ENCODE data around the gene SYNRG. TPM values are rescaled to one million over a fixed set of nuclear protein-coding genes. Genes with fewer than 3 reads are reported as not detected.
"Not testable (repeated sequence)": the region's sequence is repeated elsewhere in the genome, so short reads cannot be mapped to it uniquely, and the experiment has no call there.

Gene SYNRG
- total RNA-seq, 1 donor: 46.7 TPM

DNA sequence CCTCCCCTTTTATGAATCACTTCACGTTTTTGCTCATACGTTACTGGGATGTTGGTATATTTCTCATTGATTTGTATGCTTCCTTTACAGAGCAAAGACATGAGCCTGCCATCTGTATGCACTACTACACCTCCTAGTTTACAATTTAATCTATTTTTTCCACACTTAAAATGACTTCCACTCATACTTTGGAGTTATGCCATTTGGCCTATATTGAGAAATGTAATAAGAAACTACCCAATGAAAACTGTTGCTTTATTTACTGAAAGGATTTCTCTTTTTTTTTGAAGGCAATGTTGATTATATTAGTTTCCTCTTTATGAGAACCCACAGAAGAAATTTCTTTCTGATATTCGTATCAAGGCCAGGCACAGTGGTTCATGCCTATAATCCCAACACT is 76.5 kb downstream of the SYNRG start:
- H3K27me3 ChIP-seq (ENCODE audit: insufficient read depth, low read length): no peaks in the 10 kb centered on the region
- no peaks in the 10 kb centered on the region for H3K4me1 ChIP-seq (ENCODE audit: insufficient read depth, low read length)
- no peak overlapping the region for H3K4me3 ChIP-seq (ENCODE audit: low read length)
- no peaks in the 10 kb centered on the region for H3K9me3 ChIP-seq (ENCODE audit: low read depth, low read length)

DNA sequence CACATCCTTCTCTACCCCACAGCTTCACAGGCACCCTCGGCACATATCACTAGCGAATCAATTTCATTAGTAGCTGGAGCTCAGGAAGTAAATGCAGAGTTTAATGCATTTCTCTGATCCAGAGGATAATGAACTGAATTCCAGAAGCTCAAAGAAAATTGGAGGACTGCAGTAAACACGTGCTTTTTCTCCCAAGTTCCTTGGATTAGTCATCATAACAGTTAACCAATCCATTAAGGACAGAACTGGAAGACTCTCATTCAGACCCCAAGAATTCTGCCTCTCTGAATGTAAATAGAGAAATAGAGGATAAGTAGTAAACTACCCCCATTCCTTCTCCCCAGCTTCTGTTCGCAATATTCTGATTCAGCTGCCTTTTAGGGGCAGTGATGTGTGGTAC is 78.8 kb downstream of the SYNRG start:
- Histone ChIP-seq H3K27me3 (ENCODE audit: insufficient read depth, low read length) (no peaks in the 10 kb centered on the region), H3K9me3 (ENCODE audit: low read depth, low read length) (no peaks in the 10 kb centered on the region), H3K4me3 (ENCODE audit: low read length) (no peak overlapping the region), H3K4me1 (ENCODE audit: insufficient read depth, low read length) (no peaks in the 10 kb centered on the region)

DNA sequence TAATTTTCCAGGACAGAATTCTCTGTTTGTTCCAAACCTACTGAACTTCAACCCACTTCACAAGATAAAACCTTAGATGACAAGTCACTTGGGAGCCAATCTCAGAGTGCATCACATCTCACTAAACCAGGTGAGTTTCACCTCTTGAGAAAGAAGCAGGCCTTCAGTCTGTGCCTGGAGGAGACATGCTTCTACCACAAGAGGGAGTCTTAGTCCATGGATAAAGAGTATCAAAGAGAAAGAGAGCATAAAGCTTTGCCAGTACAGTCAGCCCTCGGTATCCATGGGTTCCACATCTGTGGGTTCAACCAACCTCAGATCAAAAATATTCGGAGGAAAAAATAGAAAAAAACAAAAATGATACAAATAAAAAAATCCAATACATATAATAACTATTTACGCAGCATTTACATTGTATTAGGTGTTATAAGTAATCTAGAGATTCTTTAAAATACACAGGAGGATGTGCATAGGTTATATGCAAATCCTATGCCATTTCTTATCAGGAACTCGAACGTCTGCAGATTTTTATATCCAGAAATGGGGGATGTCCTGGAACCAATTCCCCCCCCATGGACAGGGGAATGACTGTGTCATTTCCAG is 81.9 kb downstream of the SYNRG start:
- Histone ChIP-seq H3K9me3 (ENCODE audit: low read depth, low read length) (no peaks in the 10 kb centered on the region), H3K4me3 (ENCODE audit: low read length) (no peak overlapping the region), H3K27me3 (ENCODE audit: insufficient read depth, low read length) (no peaks in the 10 kb centered on the region), H3K4me1 (ENCODE audit: insufficient read depth, low read length) (no peaks in the 10 kb centered on the region)

DNA sequence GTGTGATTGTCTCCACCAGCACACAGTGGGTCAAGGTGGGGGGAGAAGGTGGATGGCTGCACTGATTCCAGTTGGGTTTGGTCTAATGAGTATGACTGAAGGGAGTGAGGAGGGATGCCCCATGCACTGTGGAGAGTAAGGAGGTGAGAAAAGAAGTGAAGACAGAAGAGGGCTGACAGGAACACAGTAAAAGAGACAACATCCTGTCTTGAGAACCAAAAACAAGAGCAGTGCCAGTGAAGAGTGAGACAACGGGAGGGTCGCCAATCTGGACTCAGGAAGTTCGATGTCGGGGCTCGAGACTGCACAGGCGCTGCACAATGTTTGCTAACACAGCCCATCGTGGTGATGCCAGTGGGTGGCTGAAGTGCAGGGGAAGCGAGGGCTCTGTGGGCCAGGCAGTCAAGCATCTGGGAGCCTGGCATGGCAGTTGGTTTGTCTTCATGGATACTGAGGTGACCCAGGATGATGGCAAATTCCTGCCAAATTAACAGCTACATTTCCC is 85.5 kb downstream of the SYNRG start:
- no peaks in the 10 kb centered on the region for H3K4me1 ChIP-seq (ENCODE audit: insufficient read depth, low read length)
- no peaks in the 10 kb centered on the region for H3K27me3 ChIP-seq (ENCODE audit: insufficient read depth, low read length)
- no peak overlapping the region for H3K4me3 ChIP-seq (ENCODE audit: low read length)
- no peaks in the 10 kb centered on the region for H3K9me3 ChIP-seq (ENCODE audit: low read depth, low read length)

DNA sequence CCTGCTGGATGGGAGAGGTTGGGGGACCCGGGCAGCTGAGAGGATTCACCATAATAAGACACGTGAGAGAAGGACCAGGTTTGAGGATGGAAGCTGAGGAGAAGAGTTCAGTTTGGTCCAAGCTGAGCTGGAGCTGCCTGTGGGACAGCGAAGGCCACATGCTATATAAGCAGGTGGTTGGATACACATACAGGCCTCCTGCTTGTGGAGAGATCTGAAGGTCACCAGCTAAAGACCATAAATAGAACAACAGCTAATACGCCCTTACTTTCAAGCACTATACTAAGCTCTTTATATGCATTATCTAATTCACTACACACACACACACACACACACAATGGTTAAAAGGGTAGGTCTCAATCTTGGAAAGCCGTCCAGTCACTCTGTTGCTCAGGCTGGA is 87.4 kb downstream of the SYNRG start:
- Histone ChIP-seq H3K9me3 (ENCODE audit: low read depth, low read length) (no peaks in the 10 kb centered on the region), H3K27me3 (ENCODE audit: insufficient read depth, low read length) (no peaks in the 10 kb centered on the region), H3K4me1 (ENCODE audit: insufficient read depth, low read length) (no peaks in the 10 kb centered on the region), H3K4me3 (ENCODE audit: low read length) (no peak overlapping the region)

DNA sequence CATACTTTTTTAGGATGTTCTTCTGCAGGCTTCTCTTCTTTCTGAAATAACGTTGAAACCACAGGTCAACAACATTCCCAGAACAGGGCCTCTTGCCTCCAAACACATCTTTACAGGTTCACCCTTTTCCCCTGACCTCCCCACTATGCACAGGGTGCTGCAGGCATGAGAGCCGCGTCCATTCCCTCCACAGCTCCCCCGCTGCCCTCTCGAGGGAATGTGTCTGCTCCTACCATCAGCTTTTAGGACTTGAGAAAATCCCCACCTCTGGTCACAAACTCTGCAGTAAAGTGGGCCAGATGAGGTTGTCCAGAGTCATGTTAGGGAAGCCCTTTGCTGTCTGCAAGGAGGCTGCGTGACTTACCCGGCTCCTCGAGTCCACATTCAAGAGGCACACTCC is 89.0 kb downstream of the SYNRG start:
- Histone ChIP-seq H3K4me3 (ENCODE audit: low read length) (no peak overlapping the region), H3K27me3 (ENCODE audit: insufficient read depth, low read length) (no peaks in the 10 kb centered on the region), H3K9me3 (ENCODE audit: low read depth, low read length) (no peaks in the 10 kb centered on the region), H3K4me1 (ENCODE audit: insufficient read depth, low read length) (no peaks in the 10 kb centered on the region)

DNA sequence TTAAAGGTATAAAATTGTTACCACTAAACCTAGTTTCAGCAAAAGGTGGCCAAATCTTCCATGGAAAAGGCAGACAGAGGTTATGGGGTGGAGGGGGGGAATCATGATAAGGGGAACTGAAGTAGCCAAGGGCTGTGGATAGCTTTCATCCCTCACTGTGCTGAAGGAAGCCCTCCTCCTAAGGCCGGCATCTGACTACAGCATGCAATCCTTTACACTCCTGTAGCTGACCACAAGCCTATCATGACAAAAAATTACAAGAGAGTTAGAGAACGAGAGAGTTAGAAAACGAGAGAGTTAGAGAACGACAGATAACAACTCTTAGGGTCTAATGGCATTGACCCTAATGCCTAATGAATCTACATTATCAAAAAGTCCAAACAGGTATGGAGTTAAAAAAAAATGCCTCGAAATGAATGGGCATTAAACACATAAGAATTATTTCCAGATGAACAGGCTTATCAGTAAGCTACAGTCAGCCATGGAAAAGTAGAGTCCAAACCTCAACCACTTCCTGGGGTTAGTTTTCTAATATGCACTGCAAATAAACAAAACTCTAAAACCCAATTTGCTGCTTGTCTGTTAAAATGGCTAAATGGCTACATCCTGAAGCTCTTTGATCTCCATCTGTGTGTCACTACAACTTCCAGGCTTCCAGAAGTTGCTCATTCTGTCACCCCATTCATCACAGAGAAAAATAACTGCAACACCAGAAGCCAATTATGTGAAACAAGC is 89.8 kb downstream of the SYNRG start:
- H3K4me1 ChIP-seq (ENCODE audit: insufficient read depth, low read length): no peaks in the 10 kb centered on the region
- no peaks in the 10 kb centered on the region for H3K27me3 ChIP-seq (ENCODE audit: insufficient read depth, low read length)
- no peaks in the 10 kb centered on the region for H3K9me3 ChIP-seq (ENCODE audit: low read depth, low read length)
- no peak overlapping the region for H3K4me3 ChIP-seq (ENCODE audit: low read length)

DNA sequence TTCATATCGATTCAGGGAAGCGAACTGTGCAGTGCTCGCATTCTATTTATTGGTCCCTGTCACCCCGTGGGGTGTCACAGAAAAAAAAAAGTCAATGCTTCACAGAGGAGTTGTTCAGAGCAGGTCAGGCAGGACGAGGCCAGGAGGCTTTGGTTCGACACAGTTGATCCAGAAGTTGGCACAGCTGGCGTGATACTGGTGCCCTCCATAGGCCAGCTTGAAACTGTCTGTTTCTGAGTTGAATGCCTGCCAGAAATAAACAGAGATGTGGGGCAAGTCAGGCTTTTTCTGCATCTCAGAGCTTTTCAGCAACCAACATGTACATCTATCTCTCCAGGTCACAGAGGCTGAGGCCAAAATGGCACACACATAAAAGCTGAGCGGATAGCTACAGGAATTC is 90.4 kb downstream of the SYNRG start:
- Histone ChIP-seq H3K4me1 (ENCODE audit: insufficient read depth, low read length) (no peaks in the 10 kb centered on the region), H3K4me3 (ENCODE audit: low read length) (no peak overlapping the region), H3K27me3 (ENCODE audit: insufficient read depth, low read length) (no peaks in the 10 kb centered on the region), H3K9me3 (ENCODE audit: low read depth, low read length) (no peaks in the 10 kb centered on the region)

DNA sequence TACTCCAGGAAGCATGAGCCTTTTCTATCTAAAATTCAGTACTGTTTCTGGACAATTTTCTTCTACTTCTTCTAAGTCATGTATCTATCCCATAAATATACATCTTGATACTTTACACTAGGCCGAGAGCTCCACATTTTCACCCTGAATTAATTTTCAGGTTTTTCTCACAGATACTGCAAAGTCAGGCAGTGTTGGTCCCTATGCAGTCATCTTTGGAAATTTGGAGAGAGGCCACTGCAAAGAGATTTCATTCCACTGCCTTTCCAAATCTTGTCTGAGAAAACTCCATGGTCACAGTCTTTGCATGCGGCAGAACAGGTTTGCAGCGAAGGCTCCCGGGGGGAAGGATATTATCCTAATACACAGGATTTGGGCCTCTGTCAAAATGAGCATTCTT is 91.3 kb downstream of the SYNRG start:
- H3K27me3 ChIP-seq (ENCODE audit: insufficient read depth, low read length): no peaks in the 10 kb centered on the region
- H3K9me3 ChIP-seq (ENCODE audit: low read depth, low read length): no peaks in the 10 kb centered on the region
- no peaks in the 10 kb centered on the region for H3K4me1 ChIP-seq (ENCODE audit: insufficient read depth, low read length)
- H3K4me3 ChIP-seq (ENCODE audit: low read length): no peak overlapping the region

DNA sequence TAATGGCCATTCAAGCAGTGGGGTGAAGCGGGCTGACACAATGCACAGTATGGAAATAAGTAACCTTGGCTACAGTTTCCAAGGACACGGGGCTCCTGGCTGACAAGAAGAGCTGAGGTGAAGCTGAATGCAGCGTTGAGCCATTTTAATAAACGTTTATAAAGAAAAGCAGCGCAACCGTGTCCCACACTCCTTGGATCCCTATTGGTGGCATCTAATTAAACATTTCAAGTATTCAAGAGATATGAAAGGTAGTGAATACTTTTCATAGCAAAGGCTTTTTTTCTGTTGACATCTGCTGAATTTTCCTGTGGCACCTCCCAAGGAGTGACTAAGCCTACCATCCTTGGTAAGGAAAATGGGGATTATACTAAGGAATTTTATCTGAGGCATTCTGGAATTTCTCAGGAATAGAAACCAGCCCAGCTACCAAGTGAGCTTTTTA is 93.1 kb downstream of the SYNRG start:
- H3K27me3 ChIP-seq (ENCODE audit: insufficient read depth, low read length): no peaks in the 10 kb centered on the region
- no peaks in the 10 kb centered on the region for H3K9me3 ChIP-seq (ENCODE audit: low read depth, low read length)
- H3K4me3 ChIP-seq (ENCODE audit: low read length): no peak overlapping the region
- no peaks in the 10 kb centered on the region for H3K4me1 ChIP-seq (ENCODE audit: insufficient read depth, low read length)

DNA sequence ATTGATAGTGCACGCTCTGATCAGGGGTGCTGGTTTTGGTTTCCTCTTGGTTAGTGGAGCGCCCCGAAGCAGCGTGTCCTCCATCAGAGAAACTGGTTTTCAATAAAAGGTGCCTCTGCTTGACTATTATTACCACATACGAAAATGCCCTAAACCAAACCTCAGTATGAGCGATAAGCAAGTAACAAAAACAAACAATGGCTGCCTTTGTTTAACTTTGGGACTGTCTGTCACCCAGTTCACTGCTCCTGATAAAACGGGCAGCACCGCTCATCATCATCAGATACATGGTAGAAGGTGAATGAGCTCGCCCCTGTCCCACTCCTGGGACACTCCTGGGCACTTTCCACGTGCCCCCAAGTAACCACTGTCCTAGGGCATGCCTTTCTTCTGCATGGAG is 95.5 kb downstream of the SYNRG start:
- Histone ChIP-seq H3K4me1 (ENCODE audit: insufficient read depth, low read length) (no peaks in the 10 kb centered on the region), H3K4me3 (ENCODE audit: low read length) (no peak overlapping the region), H3K27me3 (ENCODE audit: insufficient read depth, low read length) (no peaks in the 10 kb centered on the region), H3K9me3 (ENCODE audit: low read depth, low read length) (no peaks in the 10 kb centered on the region)

DNA sequence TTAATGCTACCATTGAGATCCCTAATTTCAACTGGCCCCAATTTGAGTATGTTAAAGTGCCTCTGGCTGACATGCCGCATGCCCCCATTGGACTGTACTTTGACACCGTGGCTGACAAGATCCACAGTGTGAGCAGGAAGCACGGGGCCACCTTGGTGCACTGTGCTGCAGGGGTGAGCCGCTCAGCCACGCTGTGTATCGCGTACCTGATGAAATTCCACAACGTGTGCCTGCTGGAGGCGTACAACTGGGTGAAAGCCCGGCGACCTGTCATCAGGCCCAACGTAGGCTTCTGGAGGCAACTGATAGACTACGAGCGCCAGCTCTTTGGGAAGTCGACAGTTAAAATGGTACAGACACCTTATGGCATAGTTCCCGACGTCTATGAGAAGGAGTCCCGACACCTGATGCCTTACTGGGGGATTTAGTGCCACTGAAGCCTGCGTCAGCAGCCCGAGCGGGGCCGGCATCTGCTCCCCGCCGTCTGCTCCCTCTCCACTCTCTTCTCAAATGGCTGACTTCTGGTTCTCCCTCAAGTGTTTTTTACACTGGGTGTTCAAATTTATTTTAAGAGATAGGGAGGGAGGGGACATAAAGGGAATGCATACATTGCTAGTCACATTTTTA is 96.7 kb downstream of the SYNRG start:
- no peaks in the 10 kb centered on the region for H3K9me3 ChIP-seq (ENCODE audit: low read depth, low read length)
- H3K27me3 ChIP-seq (ENCODE audit: insufficient read depth, low read length): no peaks in the 10 kb centered on the region
- no peak overlapping the region for H3K4me3 ChIP-seq (ENCODE audit: low read length)
- no peaks in the 10 kb centered on the region for H3K4me1 ChIP-seq (ENCODE audit: insufficient read depth, low read length)

DNA sequence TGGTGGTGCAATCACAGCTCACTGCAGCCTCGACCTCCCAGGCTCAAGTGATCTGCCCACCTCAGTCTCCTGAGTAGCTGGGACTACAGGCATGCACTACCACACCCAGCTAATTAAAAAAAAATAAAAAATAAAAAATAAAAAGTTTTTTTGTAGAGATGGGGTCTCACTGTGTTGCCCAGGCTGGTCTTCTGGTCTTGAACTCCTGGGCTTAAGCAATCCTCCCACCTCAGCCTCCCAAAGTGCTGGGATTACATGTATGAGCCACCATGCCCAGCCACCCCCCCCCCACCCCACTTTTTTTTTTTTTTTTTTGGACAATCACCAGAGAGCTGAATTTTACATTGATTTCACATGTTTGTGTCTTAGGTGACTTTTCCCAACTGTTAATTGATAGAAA is 97.6 kb downstream of the SYNRG start:
- H3K9me3 ChIP-seq (ENCODE audit: low read depth, low read length); H3K4me1 ChIP-seq (ENCODE audit: insufficient read depth, low read length); H3K27me3 ChIP-seq (ENCODE audit: insufficient read depth, low read length); H3K4me3 ChIP-seq (ENCODE audit: low read length): not testable (repeated sequence)

DNA sequence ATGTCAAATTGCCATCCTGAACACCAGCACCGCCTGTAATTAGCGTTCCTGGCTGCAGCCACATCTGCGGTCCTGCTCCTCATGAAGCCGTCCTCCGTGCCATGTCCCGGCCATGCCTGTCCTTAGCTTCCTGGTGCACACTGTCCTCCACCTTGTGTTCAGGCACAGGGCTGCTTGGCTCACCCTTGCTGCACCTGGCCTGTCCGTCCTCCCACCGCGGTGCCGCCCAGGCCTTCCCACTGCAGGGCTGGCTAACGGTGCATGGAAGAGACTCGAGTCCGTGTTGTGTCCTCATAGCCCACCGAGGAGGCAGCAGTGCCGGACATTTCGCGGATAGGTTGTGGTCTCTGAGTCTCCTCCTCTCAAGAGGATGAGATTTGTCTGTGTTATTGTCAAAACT is 99.2 kb downstream of the SYNRG start:
- H3K27me3 ChIP-seq (ENCODE audit: insufficient read depth, low read length): no peaks in the 10 kb centered on the region
- H3K4me3 ChIP-seq (ENCODE audit: low read length): no peak overlapping the region
- no peaks in the 10 kb centered on the region for H3K9me3 ChIP-seq (ENCODE audit: low read depth, low read length)
- no peaks in the 10 kb centered on the region for H3K4me1 ChIP-seq (ENCODE audit: insufficient read depth, low read length)

DNA sequence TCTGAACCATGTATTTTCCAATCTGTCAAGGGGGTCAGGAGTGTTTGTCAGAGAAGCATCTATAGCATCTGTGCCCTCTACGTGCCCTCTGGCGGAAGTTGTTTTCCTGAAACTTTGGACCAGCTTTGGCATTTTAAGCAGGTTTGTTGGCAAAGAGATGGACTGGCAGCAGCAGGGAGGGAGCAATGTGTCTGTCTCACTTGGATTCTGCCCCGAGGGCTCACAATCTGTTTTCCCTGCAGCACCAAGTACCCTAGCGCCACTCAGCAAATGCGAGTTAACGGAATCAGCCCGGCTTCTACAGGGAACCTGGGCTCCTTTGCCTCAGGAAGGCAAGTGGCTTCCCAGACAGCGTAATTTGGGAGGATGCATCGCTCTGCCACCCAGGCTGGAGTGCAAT is 102.1 kb downstream of the SYNRG start:
- H3K4me1 ChIP-seq (ENCODE audit: insufficient read depth, low read length): no peaks in the 10 kb centered on the region
- no peaks in the 10 kb centered on the region for H3K27me3 ChIP-seq (ENCODE audit: insufficient read depth, low read length)
- H3K9me3 ChIP-seq (ENCODE audit: low read depth, low read length): no peaks in the 10 kb centered on the region
- H3K4me3 ChIP-seq (ENCODE audit: low read length): no peak overlapping the region

DNA sequence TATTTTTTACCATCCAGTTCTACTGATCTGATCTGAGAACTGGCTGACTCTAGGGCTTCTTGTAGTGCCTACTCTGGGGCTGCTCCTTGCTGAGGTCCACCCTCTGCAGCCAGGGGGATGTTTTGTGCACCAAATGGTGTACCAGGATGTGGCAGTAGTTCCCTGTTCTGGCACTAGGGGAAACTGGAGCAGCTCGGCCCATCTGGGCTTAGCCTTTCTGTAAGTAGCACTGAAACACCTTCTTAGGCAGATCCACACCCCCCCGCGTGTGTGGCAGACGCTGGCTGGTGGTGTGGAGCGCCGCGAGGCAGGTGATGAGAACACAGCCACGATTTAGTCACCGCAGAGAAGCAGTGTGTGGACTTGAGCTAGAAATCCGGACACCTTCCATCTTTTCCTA is 102.5 kb downstream of the SYNRG start:
- Histone ChIP-seq H3K9me3 (ENCODE audit: low read depth, low read length) (no peaks in the 10 kb centered on the region), H3K4me3 (ENCODE audit: low read length) (no peak overlapping the region), H3K4me1 (ENCODE audit: insufficient read depth, low read length) (no peaks in the 10 kb centered on the region), H3K27me3 (ENCODE audit: insufficient read depth, low read length) (no peaks in the 10 kb centered on the region)

All from mononuclear cell (primary cell).